Astrocyte (in vitro differentiated cells and primary cell): ENCODE results near the gene PYGM. TPM values are rescaled to one million over a fixed set of nuclear protein-coding genes. Genes with fewer than 3 reads are reported as not detected.

Source experiments
- DNase-seq: peaks from one replicate; pipeline ENCODE4 v3.0.0-alpha.2; 2010; ENCODE audit warnings: low read depth
- FAIRE-seq: peaks from 2 replicates; lab custom pipeline; 2011; peaks lifted over from hg19 to GRCh38; lab: Jason Lieb, UNC
- H2AFZ ChIP-seq: 2 replicates; pipeline ENCODE4 v1.6.0; 2012; ENCODE audit warnings: low read depth, low read length, inconsistent platforms
- H3K27ac ChIP-seq: 2 replicates; pipeline ENCODE4 v1.5.1; 2011; ENCODE audit warnings: low read depth, low read length, inconsistent platforms
- H3K27me3 ChIP-seq: 2 replicates; pipeline ENCODE4 v1.6.0; 2011; ENCODE audit warnings: low read length, inconsistent platforms; ENCODE audit not compliant: insufficient read depth
- H3K36me3 ChIP-seq: 2 replicates; pipeline ENCODE4 v1.5.1; 2011; ENCODE audit warnings: low read length, inconsistent platforms; ENCODE audit not compliant: insufficient read depth
- H3K4me1 ChIP-seq: 2 replicates; pipeline ENCODE4 v1.5.1; 2011; ENCODE audit warnings: low read length, inconsistent platforms; ENCODE audit not compliant: insufficient read depth
- H3K4me2 ChIP-seq: 2 replicates; pipeline ENCODE4 v1.6.0; 2012; ENCODE audit warnings: low read length, inconsistent platforms
- H3K4me3 ChIP-seq: 2 replicates; pipeline ENCODE4 v1.5.1; 2011; ENCODE audit warnings: low read depth, mild to moderate bottlenecking, low read length, inconsistent platforms; ENCODE audit not compliant: insufficient read depth
- H3K79me2 ChIP-seq: 2 replicates; pipeline ENCODE4 v1.6.0; 2012; ENCODE audit warnings: mild to moderate bottlenecking, low read length, inconsistent platforms; ENCODE audit not compliant: insufficient read depth
- H3K9ac ChIP-seq: 2 replicates; pipeline ENCODE4 v1.6.0; 2012; ENCODE audit warnings: mild to moderate bottlenecking, low read length, inconsistent platforms
- H3K9me3 ChIP-seq: 2 replicates; pipeline ENCODE4 v1.5.1; 2012; ENCODE audit warnings: low read depth, mild to moderate bottlenecking, low read length, inconsistent platforms; ENCODE audit not compliant: insufficient read depth
- H4K20me1 ChIP-seq: 2 replicates; pipeline ENCODE4 v1.6.0; 2012; ENCODE audit warnings: low read length, inconsistent platforms; ENCODE audit not compliant: insufficient read depth
- H3K27ac Mint-ChIP-seq: one replicate; pipeline ENCODE4 v1.8.0; 2021; ENCODE audit warnings: mild to moderate bottlenecking, mixed read lengths; ENCODE audit not compliant: unreplicated experiment
- H3K27me3 Mint-ChIP-seq: one replicate; pipeline ENCODE4 v1.8.0; 2021; ENCODE audit warnings: low read depth, mixed read lengths; ENCODE audit not compliant: unreplicated experiment
- H3K36me3 Mint-ChIP-seq: one replicate; pipeline ENCODE4 v1.8.0; 2021; ENCODE audit warnings: low read depth, mixed read lengths; ENCODE audit not compliant: unreplicated experiment
- H3K4me1 Mint-ChIP-seq: one replicate; pipeline ENCODE4 v1.8.0; 2021; ENCODE audit warnings: low read depth, mixed read lengths; ENCODE audit not compliant: unreplicated experiment
- H3K4me3 Mint-ChIP-seq: one replicate; pipeline ENCODE4 v1.8.0; 2021; ENCODE audit warnings: mild to moderate bottlenecking, moderate library complexity, mixed read lengths; ENCODE audit not compliant: unreplicated experiment
- H3K9me3 Mint-ChIP-seq: one replicate; pipeline ENCODE4 v1.8.0; 2021; ENCODE audit warnings: mild to moderate bottlenecking, mixed read lengths; ENCODE audit not compliant: unreplicated experiment
- CTCF ChIP-seq: IDR thresholded peaks from 2 replicates; pipeline ENCODE4 v1.5.1; 2011; ENCODE audit warnings: low read depth, mild to moderate bottlenecking, inconsistent platforms, low read length, moderate library complexity; ENCODE audit not compliant: insufficient read depth
- EZH2 ChIP-seq: IDR thresholded peaks from 2 replicates; pipeline ENCODE4 v1.6.1; 2012; ENCODE audit warnings: mild to moderate bottlenecking, low read length, inconsistent platforms; ENCODE audit not compliant: insufficient read depth
- total RNA-seq: library from RNA; stranded (reverse); gene quantifications from 2 replicates; pipeline ENCODE4 v1.2.1, GENCODE V29; 2021

The PYGM gene
- total RNA-seq, 1 donor from 2014 or later: 0.68 TPM

GRCh38 chr11:64720640-64721358, 39.0 kb downstream of the PYGM start:
- no peaks in the 10 kb centered on the region for H3K36me3 Mint-ChIP-seq

GRCh38 chr11:64720167-64720566, 39.6 kb downstream of the PYGM start:
- Histone ChIP-seq H3K27me3 (peaks cover 41% of the 10 kb centered on the region), H3K4me3 (no peak overlapping the region), H3K4me2 (no peak overlapping the region), H3K27ac (no peak overlapping the region), H3K79me2 (no peaks in the 10 kb centered on the region), H3K9ac (no peak overlapping the region), H3K9me3 (no peaks in the 10 kb centered on the region), H4K20me1 (no peaks in the 10 kb centered on the region), H3K36me3 (no peaks in the 10 kb centered on the region), H3K4me1 (peaks cover 3% of the 10 kb centered on the region), H2AFZ (no peak overlapping the region)
- Mint-ChIP-seq H3K4me3 (no peak overlapping the region), H3K36me3 (no peaks in the 10 kb centered on the region), H3K27ac (no peak overlapping the region), H3K4me1 (no peaks in the 10 kb centered on the region), H3K27me3 (peaks cover 77% of the 10 kb centered on the region), H3K9me3 (no peaks in the 10 kb centered on the region)
- DNase-seq (no peak), FAIRE-seq (no peak)
- no peak for TF ChIP-seq EZH2
- TF ChIP-seq CTCF: no peak

More at GRCh38 chr11:64720640-64721358, 39.0 kb downstream of the PYGM start:
- Histone ChIP-seq H3K4me3 (no peak overlapping the region), H4K20me1 (no peaks in the 10 kb centered on the region), H3K27me3 (peaks cover 42% of the 10 kb centered on the region), H3K9me3 (no peaks in the 10 kb centered on the region), H3K36me3 (no peaks in the 10 kb centered on the region), H3K4me2 (no peak overlapping the region), H2AFZ (no peak overlapping the region), H3K79me2 (no peaks in the 10 kb centered on the region), H3K9ac (no peak overlapping the region), H3K27ac (no peak overlapping the region), H3K4me1 (peaks cover 3% of the 10 kb centered on the region)
- no peaks in the 10 kb centered on the region for H3K4me1 Mint-ChIP-seq
- H3K9me3 Mint-ChIP-seq: no peaks in the 10 kb centered on the region
- DNase-seq (no peak), FAIRE-seq (no peak)
- H3K27me3 Mint-ChIP-seq: peaks cover 76% of the 10 kb centered on the region
- no peak for TF ChIP-seq EZH2
- TF ChIP-seq CTCF: no peak
- no peak overlapping the region for H3K27ac Mint-ChIP-seq
- H3K4me3 Mint-ChIP-seq: peak overlapping the region; percentile 6

GRCh38 chr11:64719406-64719805, 40.4 kb downstream of the PYGM start:
- H3K4me1 Mint-ChIP-seq: no peaks in the 10 kb centered on the region
- FAIRE-seq: no peak
- H2AFZ ChIP-seq: no peak overlapping the region

More at GRCh38 chr11:64719406-64719805, 40.4 kb downstream of the PYGM start:
- Histone ChIP-seq H3K27ac (no peak overlapping the region), H3K4me3 (no peak overlapping the region), H3K9me3 (no peaks in the 10 kb centered on the region), H3K4me1 (peaks cover 3% of the 10 kb centered on the region), H3K9ac (no peak overlapping the region), H3K36me3 (no peaks in the 10 kb centered on the region), H3K79me2 (no peaks in the 10 kb centered on the region), H4K20me1 (no peaks in the 10 kb centered on the region), H3K27me3 (peaks cover 45% of the 10 kb centered on the region), H3K4me2 (no peak overlapping the region)
- no peak for TF ChIP-seq CTCF
- TF ChIP-seq EZH2: no peak
- DNase-seq: no peak
- Mint-ChIP-seq H3K27me3 (peaks cover 80% of the 10 kb centered on the region), H3K4me3 (no peak overlapping the region), H3K9me3 (no peaks in the 10 kb centered on the region), H3K27ac (no peak overlapping the region), H3K36me3 (no peaks in the 10 kb centered on the region)
